Left ventricle myocardium inferior (tissue), 1 donor: ENCODE measurements around the gene CASP1. TPM values are rescaled to one million over a fixed set of nuclear protein-coding genes. Genes with fewer than 3 reads are reported as not detected.
"Not testable (repeated sequence)": the region's sequence is repeated elsewhere in the genome, so short reads cannot be mapped to it uniquely, and the experiment has no call there.

Experiments used
- DNase-seq: peaks from one replicate; pipeline ENCODE4 v3.0.0-alpha.2; 2020
- H3K27ac ChIP-seq: fragments of 200-600 bp; replicated peaks from 2 replicates; pipeline ENCODE4 v1.8.0; 2021
- H3K27me3 ChIP-seq: fragments of 200-600 bp; 2 replicates; pipeline ENCODE4 v1.8.0; 2021; ENCODE audit warnings: low read depth
- H3K36me3 ChIP-seq: fragments of 200-600 bp; 2 replicates; pipeline ENCODE4 v1.8.0; 2021
- H3K4me1 ChIP-seq: fragments of 200-600 bp; 2 replicates; pipeline ENCODE4 v1.8.0; 2021
- H3K4me3 ChIP-seq: fragments of 200-600 bp; 2 replicates; pipeline ENCODE4 v1.8.0; 2021; ENCODE audit warnings: mild to moderate bottlenecking, moderate library complexity
- H3K9me3 ChIP-seq: fragments of 200-600 bp; replicated peaks from 2 replicates; pipeline ENCODE4 v1.8.0; 2021
- intact Hi-C: fragments of 100-400 bp; cut with micrococcal nuclease; formaldehyde crosslinking; loops from one replicate; pipeline ENCODE4 v1.11.0; 2022
- total RNA-seq: library from RNA; stranded (reverse); fragmentation: NEBNext Ultra II Directional; extraction: Animal tissue kit (Norgen Biotek cat#: 25700); gene quantifications from one replicate; pipeline ENCODE4 v1.2.1, GENCODE V29; 2021
- TF ChIP-seq, protein P1 (sequence below): fragments of 200-600 bp; IDR thresholded peaks from 2 replicates; pipeline ENCODE4 v1.8.0; 2021; ENCODE audit warnings: antibody characterized with exemption, mild to moderate bottlenecking, borderline replicate concordance
- donor health status: DM: no; HTN: yes; CAD: no; lungs with severe emphysema.

Gene CASP1
- total RNA-seq, 1 donor from 2014 or later: 11.8 TPM

DNA sequence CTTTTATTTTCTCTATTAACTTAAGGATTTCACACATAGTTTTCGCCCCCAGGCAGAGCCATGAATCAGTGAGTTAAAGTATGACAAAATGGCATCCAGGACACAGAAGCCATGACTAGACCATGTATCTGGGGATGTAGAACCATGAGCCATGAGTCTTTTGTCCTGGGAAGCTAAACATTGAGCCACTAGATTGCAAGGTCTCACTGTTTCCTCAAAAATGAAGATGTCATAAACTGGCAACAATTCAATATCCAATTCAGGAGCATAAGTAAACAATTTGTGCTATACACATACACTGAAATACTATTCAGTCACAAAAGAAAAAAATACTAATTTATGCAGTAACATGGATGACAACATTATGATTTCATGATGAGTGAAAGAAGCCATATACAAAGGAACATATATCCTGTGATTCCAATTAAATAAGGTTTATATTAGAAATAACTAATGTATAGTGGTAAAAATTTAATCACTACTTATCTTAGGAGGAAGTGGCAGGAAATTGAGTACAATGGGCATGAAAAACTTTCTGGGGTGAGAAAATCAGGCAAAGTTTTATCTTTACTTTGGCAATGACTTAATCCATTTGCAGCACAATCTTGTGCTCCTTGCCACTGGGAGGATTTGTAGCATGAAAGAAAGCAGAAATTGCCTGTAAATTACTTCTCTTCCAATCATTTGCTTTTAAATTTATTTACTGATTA, 38.7 kb upstream of the CASP1 start:
- no peak overlapping the region for H3K27ac ChIP-seq
- no peaks in the 10 kb centered on the region for H3K4me1 ChIP-seq
- no peaks in the 10 kb centered on the region for H3K27me3 ChIP-seq
- no peak for DNase-seq
- H3K4me3 ChIP-seq: no peak overlapping the region
- TF ChIP-seq, protein P1, sequence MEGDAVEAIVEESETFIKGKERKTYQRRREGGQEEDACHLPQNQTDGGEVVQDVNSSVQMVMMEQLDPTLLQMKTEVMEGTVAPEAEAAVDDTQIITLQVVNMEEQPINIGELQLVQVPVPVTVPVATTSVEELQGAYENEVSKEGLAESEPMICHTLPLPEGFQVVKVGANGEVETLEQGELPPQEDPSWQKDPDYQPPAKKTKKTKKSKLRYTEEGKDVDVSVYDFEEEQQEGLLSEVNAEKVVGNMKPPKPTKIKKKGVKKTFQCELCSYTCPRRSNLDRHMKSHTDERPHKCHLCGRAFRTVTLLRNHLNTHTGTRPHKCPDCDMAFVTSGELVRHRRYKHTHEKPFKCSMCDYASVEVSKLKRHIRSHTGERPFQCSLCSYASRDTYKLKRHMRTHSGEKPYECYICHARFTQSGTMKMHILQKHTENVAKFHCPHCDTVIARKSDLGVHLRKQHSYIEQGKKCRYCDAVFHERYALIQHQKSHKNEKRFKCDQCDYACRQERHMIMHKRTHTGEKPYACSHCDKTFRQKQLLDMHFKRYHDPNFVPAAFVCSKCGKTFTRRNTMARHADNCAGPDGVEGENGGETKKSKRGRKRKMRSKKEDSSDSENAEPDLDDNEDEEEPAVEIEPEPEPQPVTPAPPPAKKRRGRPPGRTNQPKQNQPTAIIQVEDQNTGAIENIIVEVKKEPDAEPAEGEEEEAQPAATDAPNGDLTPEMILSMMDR: no peak
- H3K36me3 ChIP-seq: no peaks in the 10 kb centered on the region
- H3K9me3 ChIP-seq: no peaks in the 10 kb centered on the region
- intact Hi-C loops: no loop called here

DNA sequence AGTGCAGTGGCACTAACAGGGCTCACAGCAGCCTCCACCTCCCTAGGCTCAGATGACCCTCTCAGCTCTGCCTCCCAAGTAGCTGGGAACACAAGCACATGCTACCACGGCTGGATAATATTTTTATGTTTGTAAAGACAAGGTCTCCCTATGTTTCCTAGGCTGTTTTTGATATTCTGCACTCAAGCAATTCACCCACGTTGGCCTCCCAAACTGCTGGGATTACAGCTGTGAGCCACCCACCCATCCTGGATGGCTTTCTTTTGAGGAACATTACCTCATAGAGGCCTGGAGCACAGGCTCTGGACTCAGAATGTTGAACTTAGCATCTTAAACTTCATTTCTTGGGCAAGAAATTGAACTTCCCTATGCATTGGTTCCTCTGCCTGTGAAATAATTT, 37.1 kb upstream of the CASP1 start:
- DNase-seq, H3K27me3 ChIP-seq, H3K4me1 ChIP-seq, H3K9me3 ChIP-seq, H3K27ac ChIP-seq, H3K36me3 ChIP-seq, H3K4me3 ChIP-seq, intact Hi-C loops: not testable (repeated sequence)

DNA sequence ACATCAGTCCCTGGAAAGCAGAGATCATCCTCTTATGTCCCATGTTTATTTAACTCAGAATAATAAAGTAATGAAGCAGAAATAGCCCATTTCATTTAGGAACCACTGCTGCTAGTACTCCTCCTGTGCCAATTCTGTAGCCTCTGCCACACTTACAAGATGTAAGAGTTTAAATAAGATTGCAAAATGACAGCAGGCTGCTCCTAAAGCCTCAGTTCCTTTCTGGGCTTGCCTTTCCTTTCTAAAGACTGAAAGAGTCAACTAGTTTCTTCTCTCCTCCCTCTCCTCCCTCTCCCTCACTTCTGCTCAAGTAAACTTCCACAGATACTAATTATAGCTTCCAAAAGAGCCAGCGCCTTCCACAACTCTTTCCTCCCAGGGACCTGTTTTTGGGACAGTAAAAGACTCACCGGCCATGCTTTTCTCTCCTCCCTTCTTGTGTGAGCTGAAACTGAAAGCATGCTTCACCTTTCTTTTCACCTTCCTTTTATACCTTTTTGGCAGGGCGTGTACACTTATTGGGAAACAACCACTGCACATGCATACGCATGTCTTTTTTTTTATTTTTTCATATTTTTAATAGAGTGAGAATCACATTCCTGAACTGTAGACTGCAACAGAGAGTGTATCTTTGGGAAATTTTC, 36.3 kb upstream of the CASP1 start:
- H3K27ac ChIP-seq: no peak overlapping the region
- DNase-seq: no peak
- no peaks in the 10 kb centered on the region for H3K27me3 ChIP-seq
- H3K4me1 ChIP-seq: no peaks in the 10 kb centered on the region
- no peaks in the 10 kb centered on the region for H3K36me3 ChIP-seq
- H3K4me3 ChIP-seq: no peak overlapping the region
- intact Hi-C loops: no loop called here
- H3K9me3 ChIP-seq: no peaks in the 10 kb centered on the region
- TF ChIP-seq, protein P1: no peak

DNA sequence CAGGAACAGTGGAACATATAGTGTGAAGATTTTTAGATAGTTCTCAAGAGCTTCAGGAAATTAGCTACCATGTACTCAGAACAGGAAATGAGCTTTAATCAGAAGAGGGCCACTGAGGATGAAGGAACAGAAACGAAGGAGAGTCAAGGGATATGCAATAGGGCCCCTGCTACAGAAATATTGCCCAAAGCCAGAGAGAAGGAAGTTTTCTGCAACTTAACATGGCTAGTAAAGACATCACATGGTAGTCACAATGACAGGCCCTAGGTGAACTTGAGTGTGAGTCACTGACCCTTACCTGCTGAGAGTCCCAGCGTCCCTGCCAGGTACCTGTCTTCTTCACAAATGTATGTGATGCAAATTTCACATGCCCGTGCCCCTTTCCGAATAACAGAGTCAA, 35.4 kb upstream of the CASP1 start:
- Histone ChIP-seq H3K4me3 (no peak overlapping the region), H3K27ac (no peak overlapping the region), H3K4me1 (no peaks in the 10 kb centered on the region), H3K36me3 (no peaks in the 10 kb centered on the region), H3K9me3 (no peaks in the 10 kb centered on the region), H3K27me3 (no peaks in the 10 kb centered on the region)
- TF ChIP-seq, protein P1: no peak
- intact Hi-C loops: no loop called here
- DNase-seq: no peak

DNA sequence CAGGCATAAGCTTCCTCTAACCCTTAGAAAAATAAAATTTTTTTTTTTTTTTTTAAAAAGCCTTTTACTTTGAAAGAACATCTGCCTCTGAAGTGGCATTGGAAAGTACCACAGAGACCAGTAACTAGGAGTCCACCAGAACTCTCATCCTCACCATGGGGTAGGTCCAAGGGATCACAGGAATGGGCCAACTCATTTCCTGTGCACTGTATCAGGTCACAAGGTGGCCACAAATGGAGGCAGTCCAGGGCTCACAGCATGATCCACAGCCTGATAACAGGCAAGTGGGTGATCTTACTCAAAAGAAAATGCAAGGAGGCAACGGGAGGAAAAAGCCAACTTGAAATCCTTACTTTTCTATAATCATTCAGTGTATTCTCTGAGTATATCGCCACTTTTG, 34.8 kb upstream of the CASP1 start:
- H3K4me3 ChIP-seq, DNase-seq, intact Hi-C loops, H3K27me3 ChIP-seq, H3K27ac ChIP-seq, H3K4me1 ChIP-seq, H3K36me3 ChIP-seq, H3K9me3 ChIP-seq: not testable (repeated sequence)

DNA sequence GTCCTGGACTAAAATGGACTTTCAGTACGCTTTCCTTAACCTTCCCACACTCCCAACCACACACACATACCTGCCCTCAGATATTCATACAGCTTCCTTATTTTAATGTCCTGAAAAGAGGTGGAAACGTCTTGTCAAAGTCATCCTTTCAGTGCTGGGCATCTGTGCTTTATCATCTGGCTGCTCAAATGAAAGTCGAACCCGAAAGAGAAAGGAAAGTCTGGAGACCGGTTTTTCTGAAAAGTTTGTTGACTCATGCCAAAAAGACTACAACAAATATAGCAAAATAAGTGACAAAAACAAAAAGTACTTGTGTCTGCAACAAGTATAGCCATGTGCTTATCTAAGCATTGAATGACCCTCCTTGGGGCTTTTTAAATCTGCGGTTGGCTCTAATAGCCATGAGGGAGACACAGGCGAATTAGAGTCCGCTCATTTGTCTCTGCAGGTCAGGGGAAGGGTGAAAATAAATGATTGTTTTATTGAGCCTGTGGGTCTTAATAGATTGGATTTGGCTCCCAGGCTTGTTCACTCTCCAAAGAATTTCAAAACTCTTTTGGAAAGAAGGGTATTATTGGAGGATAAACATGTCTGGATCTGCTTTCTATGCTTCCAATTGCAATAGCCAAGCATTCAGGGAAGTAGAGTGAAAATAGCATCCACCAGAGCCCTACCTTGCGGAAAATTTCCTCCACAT, 28.4 kb upstream of the CASP1 start:
- DNase-seq, H3K27me3 ChIP-seq, H3K4me1 ChIP-seq, H3K36me3 ChIP-seq, H3K9me3 ChIP-seq, H3K27ac ChIP-seq, intact Hi-C loops, H3K4me3 ChIP-seq: not testable (repeated sequence)

DNA sequence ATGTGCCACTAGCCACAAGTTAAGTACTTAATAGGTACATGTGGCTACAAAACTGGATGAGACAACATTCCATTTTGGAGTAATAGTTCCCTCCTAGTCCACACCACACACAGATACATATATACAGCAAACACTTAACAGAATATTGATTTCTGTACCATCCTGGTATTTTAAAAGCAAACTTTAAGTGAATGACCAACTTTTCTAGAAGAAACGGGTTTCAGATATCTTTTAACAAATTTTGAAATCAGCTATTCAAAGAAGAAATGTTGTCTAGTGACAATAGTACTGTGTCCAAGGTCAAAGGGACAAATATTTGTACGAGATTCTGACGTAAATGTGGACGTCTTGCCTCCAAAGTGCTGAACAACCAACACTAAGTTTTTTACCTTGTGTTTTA, 22.5 kb upstream of the CASP1 start:
- no peaks in the 10 kb centered on the region for H3K36me3 ChIP-seq
- intact Hi-C loops: no loop called here
- TF ChIP-seq, protein P1: no peak

More for the DNA sequence above, 22.5 kb upstream of the CASP1 start:
- Histone ChIP-seq H3K27me3 (no peaks in the 10 kb centered on the region), H3K9me3 (no peaks in the 10 kb centered on the region), H3K4me3 (no peak overlapping the region), H3K4me1 (no peaks in the 10 kb centered on the region), H3K27ac (no peak overlapping the region)
- no peak for DNase-seq
